AG04450 (cell line): Measurements from ENCODE around the gene MYO7B. TPM values are rescaled to one million over a fixed set of nuclear protein-coding genes. Genes with fewer than 3 reads are reported as not detected.

Source experiments
- CTCF ChIA-PET: fragments of 300-600, 350-600 bp; formaldehyde crosslinking; extraction: SDS; loops from one replicate; lab custom pipeline; 2022; ENCODE audit warnings: antibody characterized with exemption, inconsistent platforms; lab: Charles Lee
- POLR2A ChIA-PET: fragments of 350-600 bp; formaldehyde crosslinking; extraction: SDS; loops from one replicate; lab custom pipeline; 2021; ENCODE audit warnings: antibody characterized with exemption, inconsistent platforms; lab: Yijun Ruan, JAX
- DNase-seq: peaks from one replicate; pipeline ENCODE4 v3.0.0-alpha.2; 2011; ENCODE audit warnings: low read depth, low spot score
- H3K27ac ChIP-seq: one replicate; pipeline ENCODE4 v1.5.1; 2012; ENCODE audit warnings: low read depth, low read length, control low read depth
- H3K27me3 ChIP-seq: one replicate; pipeline ENCODE4 v1.6.0; 2012; ENCODE audit warnings: low read length; ENCODE audit not compliant: control insufficient read depth, insufficient read depth
- H3K4me3 ChIP-seq: 2 replicates; pipeline ENCODE4 v1.5.1; 2011; ENCODE audit warnings: mild to moderate bottlenecking, low read depth, low read length, control low read depth
- H3K9me3 ChIP-seq: 2 replicates; pipeline ENCODE4 v1.5.1; 2012; ENCODE audit warnings: low read length; ENCODE audit not compliant: control insufficient read depth, insufficient read depth
- CTCF ChIP-seq: IDR thresholded peaks from 2 replicates; pipeline ENCODE4 v1.5.1; 2011; ENCODE audit warnings: low read depth, low read length, control low read depth, inconsistent platforms
- polyA plus RNA-seq: library from polyadenylated mRNA; depleted of rRNA; stranded (reverse); fragments of >200 nt; gene quantifications from 2 replicates; pipeline ENCODE4 v1.2.3, GENCODE V29; 2011

Gene MYO7B
- polyA plus RNA-seq, 1 experiment, result 0.02 TPM

- no peak for DNase-seq
- ChIA-PET POLR2A (no interaction called here), CTCF (no interaction called here)
- Histone ChIP-seq H3K27ac (no peak overlapping the region), H3K27me3 (peaks cover 14% of the 10 kb centered on the region), H3K4me3 (no peak overlapping the region), H3K9me3 (no peaks in the 10 kb centered on the region)
- no peak for TF ChIP-seq CTCF
Measured at GRCh38 chr2:127586746-127587295, 51.3 kb downstream of the MYO7B start.

- no peak overlapping the region for H3K27ac ChIP-seq
- DNase-seq, result no peak
- peaks cover 7% of the 10 kb centered on the region for H3K27me3 ChIP-seq
- no peaks in the 10 kb centered on the region; the same call in 1 of the 2 replicates for H3K9me3 ChIP-seq
- H3K4me3 ChIP-seq, result no peak overlapping the region
- TF ChIP-seq CTCF, result no peak
- POLR2A ChIA-PET, result no interaction called here
- CTCF ChIA-PET, result no interaction called here
Measured at GRCh38 chr2:127588241-127588640, 52.8 kb downstream of the MYO7B start.

GRCh38 chr2:127589358-127589757 lies 53.9 kb downstream of the MYO7B start:
- H3K9me3 ChIP-seq, result no peaks in the 10 kb centered on the region; the same call in 1 of the 2 replicates
- CTCF ChIA-PET, result interaction anchor here (0.7 kb wide), 1 partner anchor 348 kb away, joined by 4 read pairs; no protein-coding TSS in a partner anchor
- no peak overlapping the region for H3K27ac ChIP-seq
- DNase-seq, result no peak
- peaks cover 7% of the 10 kb centered on the region for H3K27me3 ChIP-seq
- H3K4me3 ChIP-seq, result no peak overlapping the region
- no peak for TF ChIP-seq CTCF
- POLR2A ChIA-PET, result no interaction called here

GRCh38 chr2:127589841-127590240 lies 54.4 kb downstream of the MYO7B start:
- no peak overlapping the region for H3K27ac ChIP-seq
- no peak overlapping the region for H3K4me3 ChIP-seq
- POLR2A ChIA-PET, result interaction anchor here (0.7 kb wide), 1 partner anchor 274 kb away, joined by 4 read pairs; no protein-coding TSS in a partner anchor
- no peak for DNase-seq
- CTCF ChIA-PET, result interaction anchor here (1.7 kb wide), 1 partner anchor 294 kb away, joined by 6 read pairs; no protein-coding TSS in a partner anchor
- no peak for TF ChIP-seq CTCF
- no peaks in the 10 kb centered on the region; the same call in 1 of the 2 replicates for H3K9me3 ChIP-seq
- H3K27me3 ChIP-seq, result peaks cover 7% of the 10 kb centered on the region
